ENCODE data around the gene MRGPRG. TPM values are rescaled to one million over a fixed set of nuclear protein-coding genes. Genes with fewer than 3 reads are reported as not detected.

MRGPRG gene
- total and polyA plus RNA-seq, 2 of the 4 experiments (the other 2 are of a cell fraction), result not detected

- Histone ChIP-seq H2BK20ac (ENCODE audit: low read depth, low read length) (no peak overlapping the region), H2AK9ac (replicated peaks; ENCODE audit: low read depth, low read length, poor library complexity) (no peak overlapping the region), H3K27ac (ENCODE audit: insufficient read depth, low read length) (no peak overlapping the region), H3K4me3 (ENCODE audit: insufficient read depth, low read depth, low read length) (no peak overlapping the region), H3K79me1 (ENCODE audit: low read depth in 1 of 2, low read length in 2 of 2) (no peaks in the 10 kb centered on the region), H4K5ac (ENCODE audit: low read depth, low read length) (no peak overlapping the region), H4K20me1 (ENCODE audit: insufficient read depth, low read length) (no peaks in the 10 kb centered on the region), H3K4ac (ENCODE audit: low read depth, low read length) (no peak overlapping the region), H3K36me3 (ENCODE audit: control insufficient read depth, insufficient read depth, low read length) (no peaks in the 10 kb centered on the region), H2BK5ac (ENCODE audit: low read depth, low read length, poor library complexity, severe bottlenecking) (no peak overlapping the region), H4K8ac (ENCODE audit: low read depth in 2 of 2, low read length in 2 of 2) (no peak overlapping the region), H3K14ac (replicated peaks; ENCODE audit: low read depth, low read length) (no peak overlapping the region), H2AFZ (replicated peaks; ENCODE audit: low read length, poor library complexity) (no peak overlapping the region), H3K4me2 (ENCODE audit: low read depth, low read length) (no peak overlapping the region), H3K9ac (ENCODE audit: low read depth, low read length) (no peak overlapping the region), H3K4me1 (ENCODE audit: control insufficient read depth, insufficient read depth, low read length) (no peaks in the 10 kb centered on the region), H3K18ac (ENCODE audit: low read depth, low read length) (no peak overlapping the region), H2BK120ac (ENCODE audit: low read depth, low read length) (no peak overlapping the region), H3K9me1 (ENCODE audit: insufficient read depth, low read length) (no peaks in the 10 kb centered on the region), H3K56ac (ENCODE audit: extremely low read depth, insufficient read depth, low read length) (no peak overlapping the region), H4K91ac (ENCODE audit: insufficient read depth, low read depth, low read length) (no peak overlapping the region), H3K9me3 (ENCODE audit: control insufficient read depth, insufficient read depth, low read length) (no peaks in the 10 kb centered on the region), H3K27me3 (ENCODE audit: control insufficient read depth, insufficient read depth, low read length) (peaks cover 40% of the 10 kb centered on the region), H2BK15ac (ENCODE audit: low read depth, low read length) (no peak overlapping the region), H2AK5ac (ENCODE audit: low read depth, low read length) (no peak overlapping the region), H3K23ac (ENCODE audit: low read depth, low read length) (no peak overlapping the region)
- no TSS peak for BruUV-seq (replicated peaks)
- intact Hi-C loops (cut with micrococcal nuclease) (no loop called here), dilution Hi-C loops (cut with HindIII; ENCODE audit: low sequenced_read_pairs, unreplicated experiment) (no loop called here), in situ Hi-C loops (cut with MboI; ENCODE audit: low sequenced_read_pairs) (no loop called here)
- no peak for ATAC-seq (ENCODE audit: low read depth)
- ChIA-PET POLR2A (ENCODE audit: unreplicated experiment) (no interaction called here), CTCF (no interaction called here)
- DNase-seq, result no peak
- WGBS, 2 experiments (ENCODE audit: extremely low coverage in 2 of 2, insufficient read length in 1 of 2), result 63% methylated on average over 3 of the region's 6 CpGs; no CpG with 5 or more reads in 1 of the 2 experiments
- TF ChIP-seq SMC3 (IDR thresholded peaks at IDR 0.05; ENCODE audit: low read depth, low read length) (no peak), RFX5 (IDR thresholded peaks at IDR 0.05; ENCODE audit: low read depth, low read length) (no peak), CEBPB (IDR thresholded peaks at IDR 0.05; ENCODE audit: low read depth, low read length) (no peak), MXI1 (IDR thresholded peaks at IDR 0.05; ENCODE audit: borderline replicate concordance, low read depth, low read length) (no peak), RCOR1 (IDR thresholded peaks at IDR 0.05; ENCODE audit: insufficient replicate concordance, low read length) (no peak), ELK1 (IDR thresholded peaks at IDR 0.05; ENCODE audit: borderline replicate concordance, low read depth, low read length) (no peak), RAD21 (IDR thresholded peaks at IDR 0.05; ENCODE audit: low read length) (no peak), MAFK (IDR thresholded peaks at IDR 0.05; ENCODE audit: low read depth, low read length) (no peak)
These were observed 28.0 kb downstream of the MRGPRG start for GRCh38 chr11:3190600-3190999.

All from IMR-90 (cell line).